A549 treated with CORT108297 at 1 μM for 4 hours (cell line): ENCODE measurements around the gene BECN2. TPM values are rescaled to one million over a fixed set of nuclear protein-coding genes. Genes with fewer than 3 reads are reported as not detected.

Experiments used
- total RNA-seq: library from RNA; stranded (reverse); fragments of 200-300 nt; extraction: Qiagen RNA extraction; gene quantifications from 5 replicates; pipeline ENCODE4 v1.2.3, GENCODE V29; 2022

Gene BECN2
- total RNA-seq, result not detected in 5 replicates

GRCh38 chr1:241957692-241958494, at the start of gene BECN2:
Gene BECN2 (plus strand): TSS chr1:241957767. CDS start chr1:241957767, 0 bp downstream.

DNA sequence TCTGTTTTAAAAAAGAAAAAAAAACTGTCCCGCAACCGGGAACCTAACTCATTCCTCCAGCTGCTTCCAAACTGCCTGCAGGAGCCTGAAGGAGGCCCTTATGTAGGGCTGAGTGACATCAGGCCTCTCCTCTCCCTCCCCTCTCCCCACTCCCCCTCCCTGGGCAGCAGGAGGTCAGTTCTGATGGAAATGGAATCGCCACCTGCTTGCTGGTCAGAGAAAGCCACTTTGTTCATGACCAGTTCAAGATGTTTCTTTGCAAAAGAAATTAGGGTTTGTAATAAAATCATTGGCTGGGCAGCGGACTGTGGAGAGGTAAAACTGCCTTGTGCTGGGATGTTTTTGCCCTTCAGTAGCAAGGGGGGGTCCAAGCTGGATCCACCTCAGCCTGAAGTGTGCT, 41.5 kb downstream of the BECN2 start, which contains the start of gene MAP1LC3C:
MAP1LC3C (minus strand) TSS at position 73 of the 400 bp plus-strand sequence. CDS start 90 bp downstream, outside the sequence.

Other genes with a start within 250 kb of the BECN2 start
- gene EXO1, start 109.6 kb upstream of the BECN2 start, total RNA-seq, result 21.6 to 32.1 TPM (median 24.9 TPM) in 5 replicates
- gene MAP1LC3C, start 41.3 kb downstream of the BECN2 start, total RNA-seq, result 0.10 to 0.22 TPM (median 0.18 TPM) in 4 of 5 replicates, not detected in the other